D721Med (cell line): ENCODE measurements around the gene PRLH.

ENCODE experiments used
- DNase-seq: peaks from one replicate; pipeline ENCODE4 v3.0.0; 2011; ENCODE audit warnings: low spot score; ENCODE audit not compliant: insufficient read length
- FAIRE-seq: peaks from 2 replicates; lab custom pipeline; 2011; peaks lifted over from hg19 to GRCh38; lab: Jason Lieb, UNC
- TF ChIP-seq, protein P1 (sequence below): IDR thresholded peaks from 2 replicates; pipeline ENCODE4 v1.5.1; 2012; ENCODE audit warnings: mild to moderate bottlenecking, control low read depth; ENCODE audit not compliant: insufficient read depth; ENCODE audit errors: missing control alignments

Gene PRLH, protein sequence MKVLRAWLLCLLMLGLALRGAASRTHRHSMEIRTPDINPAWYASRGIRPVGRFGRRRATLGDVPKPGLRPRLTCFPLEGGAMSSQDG

DNA sequence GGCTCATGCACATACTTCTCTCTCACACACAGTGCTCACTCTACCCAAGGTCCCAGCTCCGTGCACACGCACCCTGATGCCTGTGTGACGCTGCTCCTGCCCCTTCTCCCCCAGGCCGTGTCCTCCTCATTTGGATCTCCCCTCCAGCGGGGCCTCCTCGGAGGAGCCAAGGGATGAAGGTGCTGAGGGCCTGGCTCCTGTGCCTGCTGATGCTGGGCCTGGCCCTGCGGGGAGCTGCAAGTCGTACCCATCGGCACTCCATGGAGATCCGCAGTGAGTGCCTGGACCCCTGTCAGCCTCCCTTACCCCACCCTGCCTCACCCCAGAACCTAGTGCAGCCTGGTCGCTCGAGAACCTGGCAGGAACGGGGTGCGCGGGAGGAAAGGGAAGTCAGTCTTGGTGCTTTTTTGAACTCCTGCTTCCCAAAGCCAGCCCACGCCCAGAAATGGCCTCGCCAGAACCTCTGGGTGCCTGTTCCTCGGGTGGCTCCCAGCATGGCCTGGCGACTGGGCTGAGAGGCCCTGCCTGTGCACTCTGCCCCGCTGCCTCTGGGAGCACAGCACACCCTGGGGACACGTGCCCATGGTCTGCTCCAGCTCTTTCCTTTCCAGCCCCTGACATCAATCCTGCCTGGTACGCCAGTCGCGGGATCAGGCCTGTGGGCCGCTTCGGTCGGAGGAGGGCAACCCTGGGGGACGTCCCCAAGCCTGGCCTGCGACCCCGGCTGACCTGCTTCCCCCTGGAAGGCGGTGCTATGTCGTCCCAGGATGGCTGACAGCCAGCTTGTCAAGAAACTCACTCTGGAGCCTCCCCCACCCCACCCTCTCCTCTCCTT, at the start of gene PRLH:
Gene PRLH (plus strand): TSS at position 174 of the 835 bp plus-strand sequence. CDS start 0 bp downstream, at position 174.
- FAIRE-seq (no peak), DNase-seq (no peak)
- TF ChIP-seq, protein P1, sequence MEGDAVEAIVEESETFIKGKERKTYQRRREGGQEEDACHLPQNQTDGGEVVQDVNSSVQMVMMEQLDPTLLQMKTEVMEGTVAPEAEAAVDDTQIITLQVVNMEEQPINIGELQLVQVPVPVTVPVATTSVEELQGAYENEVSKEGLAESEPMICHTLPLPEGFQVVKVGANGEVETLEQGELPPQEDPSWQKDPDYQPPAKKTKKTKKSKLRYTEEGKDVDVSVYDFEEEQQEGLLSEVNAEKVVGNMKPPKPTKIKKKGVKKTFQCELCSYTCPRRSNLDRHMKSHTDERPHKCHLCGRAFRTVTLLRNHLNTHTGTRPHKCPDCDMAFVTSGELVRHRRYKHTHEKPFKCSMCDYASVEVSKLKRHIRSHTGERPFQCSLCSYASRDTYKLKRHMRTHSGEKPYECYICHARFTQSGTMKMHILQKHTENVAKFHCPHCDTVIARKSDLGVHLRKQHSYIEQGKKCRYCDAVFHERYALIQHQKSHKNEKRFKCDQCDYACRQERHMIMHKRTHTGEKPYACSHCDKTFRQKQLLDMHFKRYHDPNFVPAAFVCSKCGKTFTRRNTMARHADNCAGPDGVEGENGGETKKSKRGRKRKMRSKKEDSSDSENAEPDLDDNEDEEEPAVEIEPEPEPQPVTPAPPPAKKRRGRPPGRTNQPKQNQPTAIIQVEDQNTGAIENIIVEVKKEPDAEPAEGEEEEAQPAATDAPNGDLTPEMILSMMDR: no peak

DNA sequence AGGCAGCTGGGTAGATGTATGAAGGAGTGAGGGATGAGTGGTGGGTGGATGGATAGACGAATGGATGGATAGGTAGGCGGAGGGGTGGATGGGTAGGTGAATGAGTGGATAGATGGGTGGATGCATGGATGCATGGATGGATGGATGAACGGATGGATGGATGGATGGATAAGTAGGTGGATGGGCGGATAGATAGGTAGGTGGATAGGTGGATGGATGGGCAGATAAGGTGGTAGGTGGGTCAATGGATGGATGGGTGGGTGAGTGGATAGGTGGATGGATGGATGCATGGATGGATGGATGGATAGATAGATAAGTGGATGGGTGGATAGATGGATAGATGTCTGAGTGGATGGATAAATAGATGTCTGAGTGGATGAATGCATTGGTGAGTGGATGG, 49.2 kb upstream of the PRLH start:
- FAIRE-seq (no peak), DNase-seq (no peak)
- TF ChIP-seq, protein P1: no peak

DNA sequence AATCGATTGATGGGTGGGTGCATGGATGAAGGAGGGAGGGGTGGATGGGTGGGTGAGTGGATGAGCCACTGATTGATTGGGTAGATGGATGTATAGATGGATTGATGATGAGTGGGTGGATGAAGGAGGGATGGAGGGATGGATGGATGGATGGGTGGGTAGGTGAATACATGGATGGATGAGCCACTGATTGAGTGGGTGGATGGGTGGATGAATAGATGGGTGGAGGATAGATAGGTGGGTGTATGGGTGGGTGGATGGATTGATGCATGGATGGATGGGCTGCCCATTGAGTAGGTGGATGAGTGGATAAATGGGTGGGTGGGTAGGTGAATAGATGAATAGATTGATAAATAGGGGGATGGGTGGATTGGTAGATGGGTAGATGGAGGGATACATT, 48.4 kb upstream of the PRLH start:
- TF ChIP-seq, protein P1: no peak
- FAIRE-seq (no peak), DNase-seq (no peak)

DNA sequence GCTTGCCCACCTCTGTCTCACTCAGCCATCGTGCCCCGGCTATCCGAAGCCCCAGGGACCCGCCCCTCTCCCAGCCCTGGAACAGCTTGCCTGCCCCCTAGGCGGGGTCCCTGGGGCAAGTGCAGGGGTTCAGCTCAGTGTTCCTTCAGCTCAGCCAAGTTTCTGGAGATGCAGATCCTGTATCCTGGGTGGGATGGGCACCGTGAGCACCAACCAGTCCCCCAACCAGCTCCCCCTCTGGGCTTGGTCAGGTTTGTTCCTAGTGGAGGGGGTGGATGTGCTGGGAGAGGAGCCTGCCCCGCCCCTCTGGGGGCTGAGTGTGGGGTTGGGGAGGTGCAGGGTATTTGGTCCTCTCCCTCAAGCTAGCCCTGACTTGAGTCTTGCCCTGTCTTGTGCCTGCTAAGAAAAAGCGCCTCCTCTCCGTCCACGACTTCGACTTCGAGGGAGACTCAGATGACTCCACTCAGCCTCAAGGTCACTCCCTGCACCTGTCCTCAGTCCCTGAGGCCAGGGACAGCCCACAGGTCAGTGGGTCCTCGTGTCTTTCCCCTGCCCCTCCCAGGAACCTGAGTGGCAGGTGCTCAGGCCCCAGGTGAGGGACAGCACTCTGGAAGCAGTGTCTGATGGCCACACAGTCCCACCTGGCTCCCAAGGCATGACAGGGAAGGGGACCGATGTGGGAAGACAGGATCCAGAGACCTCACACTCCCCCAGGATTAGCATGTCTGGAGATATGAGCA, 46.7 kb upstream of the PRLH start:
- DNase-seq: no peak
- FAIRE-seq: no peak
- TF ChIP-seq, protein P1: no peak

DNA sequence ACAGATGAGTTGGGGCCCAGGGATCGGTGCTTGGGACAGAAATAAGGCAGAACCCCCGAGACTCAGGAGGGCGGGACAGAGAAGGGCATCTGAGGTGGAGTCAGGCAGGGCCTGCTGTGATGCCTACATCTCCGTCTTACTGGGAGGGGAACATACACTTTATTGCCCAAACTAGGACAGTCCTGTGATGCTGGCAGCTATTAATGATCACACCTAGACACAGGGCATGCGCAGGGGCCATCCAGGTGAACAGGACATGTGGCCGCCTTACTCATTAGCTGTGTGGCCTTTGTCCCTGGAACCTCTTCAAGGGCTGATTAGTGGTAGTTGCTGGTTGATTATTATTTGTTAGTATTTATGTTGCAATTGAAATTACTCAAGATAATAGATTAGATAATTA, 46.1 kb upstream of the PRLH start:
- no peak for DNase-seq
- FAIRE-seq: no peak
- TF ChIP-seq, protein P1: no peak

DNA sequence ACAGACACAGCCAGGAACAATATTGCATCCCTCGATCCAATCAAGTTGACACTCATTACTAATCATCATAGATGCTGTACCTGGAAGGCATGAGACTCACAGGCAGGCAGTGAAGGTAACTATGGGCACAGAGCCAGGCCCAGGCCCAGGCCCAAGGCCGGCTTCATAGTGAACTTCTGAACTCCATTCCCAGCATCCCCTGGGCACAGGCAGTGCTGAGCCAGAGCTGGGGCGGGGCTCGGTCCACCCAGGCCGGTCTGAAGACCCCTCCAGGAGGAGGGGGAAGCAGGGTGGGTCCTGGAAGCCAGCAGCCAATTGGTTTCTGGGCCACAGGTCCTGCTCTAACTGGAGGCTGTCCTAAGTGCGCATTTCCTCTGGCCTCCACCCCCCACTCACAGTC, 41.7 kb upstream of the PRLH start:
- TF ChIP-seq, protein P1: no peak
- no peak for DNase-seq
- FAIRE-seq: no peak
